ENCODE measurements around the gene REG1B.

The REG1B gene, protein sequence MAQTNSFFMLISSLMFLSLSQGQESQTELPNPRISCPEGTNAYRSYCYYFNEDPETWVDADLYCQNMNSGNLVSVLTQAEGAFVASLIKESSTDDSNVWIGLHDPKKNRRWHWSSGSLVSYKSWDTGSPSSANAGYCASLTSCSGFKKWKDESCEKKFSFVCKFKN

DNA sequence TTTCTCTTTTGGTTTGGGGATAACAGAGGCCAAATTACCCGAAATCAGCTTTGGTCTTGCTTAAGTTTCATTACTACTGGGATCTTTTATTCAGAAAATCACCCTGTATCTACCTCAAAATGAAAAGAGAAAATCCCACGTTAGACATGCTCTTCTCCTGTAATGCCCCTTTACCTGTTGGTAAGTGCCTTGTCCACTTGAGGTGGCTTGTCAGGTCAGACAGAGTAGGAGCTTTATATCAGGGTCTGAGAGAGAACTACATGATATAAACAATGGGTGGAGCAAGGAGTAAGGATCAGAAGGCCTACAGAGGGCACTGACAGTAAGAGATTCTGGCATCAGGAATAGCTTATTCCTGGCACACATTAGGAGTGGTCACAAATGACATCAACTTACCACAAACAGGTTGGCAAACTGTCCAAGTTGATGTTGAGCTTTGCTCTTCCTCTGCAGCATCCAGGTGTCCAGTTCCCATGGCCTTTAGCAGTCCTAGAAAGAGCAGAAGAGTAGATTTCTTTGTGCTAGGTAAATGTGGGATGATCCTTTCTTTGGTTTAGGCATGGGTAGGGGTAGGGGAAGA is at the start of gene REG1B:
REG1B (minus strand) TSS at position 209 of the 580 bp plus-strand sequence. CDS start 381 bp downstream, outside the sequence.
- DNase-seq (ENCODE audit: extremely low read depth, insufficient read length): no peak
- TF ChIP-seq, protein P1, sequence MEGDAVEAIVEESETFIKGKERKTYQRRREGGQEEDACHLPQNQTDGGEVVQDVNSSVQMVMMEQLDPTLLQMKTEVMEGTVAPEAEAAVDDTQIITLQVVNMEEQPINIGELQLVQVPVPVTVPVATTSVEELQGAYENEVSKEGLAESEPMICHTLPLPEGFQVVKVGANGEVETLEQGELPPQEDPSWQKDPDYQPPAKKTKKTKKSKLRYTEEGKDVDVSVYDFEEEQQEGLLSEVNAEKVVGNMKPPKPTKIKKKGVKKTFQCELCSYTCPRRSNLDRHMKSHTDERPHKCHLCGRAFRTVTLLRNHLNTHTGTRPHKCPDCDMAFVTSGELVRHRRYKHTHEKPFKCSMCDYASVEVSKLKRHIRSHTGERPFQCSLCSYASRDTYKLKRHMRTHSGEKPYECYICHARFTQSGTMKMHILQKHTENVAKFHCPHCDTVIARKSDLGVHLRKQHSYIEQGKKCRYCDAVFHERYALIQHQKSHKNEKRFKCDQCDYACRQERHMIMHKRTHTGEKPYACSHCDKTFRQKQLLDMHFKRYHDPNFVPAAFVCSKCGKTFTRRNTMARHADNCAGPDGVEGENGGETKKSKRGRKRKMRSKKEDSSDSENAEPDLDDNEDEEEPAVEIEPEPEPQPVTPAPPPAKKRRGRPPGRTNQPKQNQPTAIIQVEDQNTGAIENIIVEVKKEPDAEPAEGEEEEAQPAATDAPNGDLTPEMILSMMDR (IDR thresholded peaks at IDR 0.05; ENCODE audit: insufficient read depth, low read length, poor library complexity, severe bottlenecking): no peak
- Histone ChIP-seq H3K4me3 (replicated peaks; ENCODE audit: low read depth, low read length) (no peak within 1 kb of the TSS), H3K36me3 (ENCODE audit: control insufficient read depth, insufficient read depth, low read length) (no peaks in the 10 kb centered on the region), H3K27me3 (replicated peaks; ENCODE audit: control insufficient read depth, insufficient read depth, low read length) (no peaks in the 10 kb centered on the region)

DNA sequence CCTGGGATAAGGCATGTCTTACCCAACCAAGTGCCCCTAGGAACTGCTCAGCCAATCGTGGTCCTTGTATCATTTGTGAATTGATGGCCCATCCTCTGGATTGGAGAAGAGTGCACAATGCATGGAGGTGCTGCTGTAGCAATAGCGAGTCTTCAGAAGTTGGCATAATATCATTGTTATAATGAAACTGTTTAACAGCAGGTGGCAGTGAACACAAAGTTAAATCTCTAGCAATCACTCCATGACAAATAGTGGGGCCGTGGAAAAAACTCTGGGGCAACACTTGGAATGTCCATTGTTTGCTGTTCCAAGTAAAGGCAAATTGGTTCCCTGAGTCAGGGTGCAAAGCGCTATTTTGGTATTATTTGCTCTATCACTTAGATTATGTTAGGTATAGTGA is 43.9 kb upstream of the REG1B start:
- H3K4me3 ChIP-seq (replicated peaks; ENCODE audit: low read depth, low read length): no peak overlapping the region
- no peak for DNase-seq (ENCODE audit: extremely low read depth, insufficient read length)
- H3K27me3 ChIP-seq (replicated peaks; ENCODE audit: control insufficient read depth, insufficient read depth, low read length): no peaks in the 10 kb centered on the region
- TF ChIP-seq, protein P1 (IDR thresholded peaks at IDR 0.05; ENCODE audit: insufficient read depth, low read length, poor library complexity, severe bottlenecking): no peak
- no peaks in the 10 kb centered on the region for H3K36me3 ChIP-seq (ENCODE audit: control insufficient read depth, insufficient read depth, low read length)

GRCh38 chr2:79129804-79130203 is 42.0 kb upstream of the REG1B start:
- no peak overlapping the region for H3K4me3 ChIP-seq (replicated peaks; ENCODE audit: low read depth, low read length)
- TF ChIP-seq, protein P1 (IDR thresholded peaks at IDR 0.05; ENCODE audit: insufficient read depth, low read length, poor library complexity, severe bottlenecking): no peak
- DNase-seq (ENCODE audit: extremely low read depth, insufficient read length): no peak
- no peaks in the 10 kb centered on the region for H3K27me3 ChIP-seq (replicated peaks; ENCODE audit: control insufficient read depth, insufficient read depth, low read length)
- H3K36me3 ChIP-seq (ENCODE audit: control insufficient read depth, insufficient read depth, low read length): no peaks in the 10 kb centered on the region

- TF ChIP-seq, protein P1 (IDR thresholded peaks at IDR 0.05; ENCODE audit: insufficient read depth, low read length, poor library complexity, severe bottlenecking): no peak
- Histone ChIP-seq H3K4me3 (replicated peaks; ENCODE audit: low read depth, low read length) (no peak overlapping the region), H3K27me3 (replicated peaks; ENCODE audit: control insufficient read depth, insufficient read depth, low read length) (no peaks in the 10 kb centered on the region), H3K36me3 (ENCODE audit: control insufficient read depth, insufficient read depth, low read length) (no peaks in the 10 kb centered on the region)
- no peak for DNase-seq (ENCODE audit: extremely low read depth, insufficient read length)
These were observed 41.5 kb upstream of the REG1B start for GRCh38 chr2:79129260-79129659.

DNA sequence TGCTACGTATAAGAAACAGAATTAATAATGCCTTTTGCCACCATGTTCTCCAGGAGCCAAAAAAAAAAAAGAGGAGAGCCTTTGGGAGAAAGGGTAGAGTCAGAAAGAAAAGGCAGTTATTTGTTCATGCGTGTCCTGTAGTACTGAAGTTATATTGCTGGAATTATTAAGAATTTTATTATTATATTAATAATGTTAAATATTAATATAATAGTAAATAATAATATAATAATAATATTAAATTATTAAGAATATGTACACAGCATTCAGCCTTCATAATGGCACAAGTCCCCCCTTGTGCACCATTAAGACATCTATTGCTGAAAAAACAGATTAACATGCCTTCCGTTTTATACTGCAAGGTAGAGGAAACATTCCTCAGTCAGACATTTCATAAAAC is 40.6 kb upstream of the REG1B start:
- no peaks in the 10 kb centered on the region for H3K27me3 ChIP-seq (replicated peaks; ENCODE audit: control insufficient read depth, insufficient read depth, low read length)
- DNase-seq (ENCODE audit: extremely low read depth, insufficient read length): no peak
- no peaks in the 10 kb centered on the region for H3K36me3 ChIP-seq (ENCODE audit: control insufficient read depth, insufficient read depth, low read length)
- H3K4me3 ChIP-seq (replicated peaks; ENCODE audit: low read depth, low read length): no peak overlapping the region
- TF ChIP-seq, protein P1 (IDR thresholded peaks at IDR 0.05; ENCODE audit: insufficient read depth, low read length, poor library complexity, severe bottlenecking): no peak

- TF ChIP-seq, protein P1 (IDR thresholded peaks at IDR 0.05; ENCODE audit: insufficient read depth, low read length, poor library complexity, severe bottlenecking): no peak
- H3K36me3 ChIP-seq (ENCODE audit: control insufficient read depth, insufficient read depth, low read length): no peaks in the 10 kb centered on the region
- H3K27me3 ChIP-seq (replicated peaks; ENCODE audit: control insufficient read depth, insufficient read depth, low read length): no peaks in the 10 kb centered on the region
- DNase-seq (ENCODE audit: extremely low read depth, insufficient read length): no peak
- H3K4me3 ChIP-seq (replicated peaks; ENCODE audit: low read depth, low read length): no peak overlapping the region
These were observed 37.9 kb upstream of the REG1B start for GRCh38 chr2:79125721-79125985.
